Measurements from ENCODE around the gene RBM48. TPM values are rescaled to one million over a fixed set of nuclear protein-coding genes. Genes with fewer than 3 reads are reported as not detected.

The RBM48 gene
- total and polyA plus RNA-seq, 11 donors = 6.5 to 13.7 (median 10.6) TPM

GRCh38 chr7:92546856-92547497 is 18.4 kb downstream of the RBM48 start:
- Histone ChIP-seq H3K4me3 (no peak overlapping the region), H3K27ac (peak overlapping the region in 4 of 12 donors; percentile 13 to 71 (median 25)), H3K9me3 (no peaks in the 10 kb centered on the region), H3K27me3 (no peaks in the 10 kb centered on the region), H3K36me3 (no peaks in the 10 kb centered on the region), H3K4me1 (peaks cover 0 to 18% (median 0%) of the 10 kb centered on the region in 12 donors)
- WGBS, 4 donors = 87 to 93% (median 88%) methylated on average over 12 to 17 of the region's 17 CpGs
- ATAC-seq = peak in 3 of 4 donors; percentile 22 to 50 (median 25)
- TF ChIP-seq POLR2A (IDR thresholded peaks at IDR 0.05) (no peak), CTCF (IDR thresholded peaks at IDR 0.05) (no peak)
- DNase-seq = no peak
- intact Hi-C loops (cut with DNase I) = no loop called here

- peak; percentile 83 to 95 (median 94) for ATAC-seq
- H3K27me3 ChIP-seq = no peaks in the 10 kb centered on the region
- H3K4me1 ChIP-seq = peaks cover 0 to 18% (median 0%) of the 10 kb centered on the region in 12 donors
- H3K36me3 ChIP-seq = no peaks in the 10 kb centered on the region
- DNase-seq = peak in 4 of 5 donors; percentile 32 to 80 (median 58)
- intact Hi-C loops (cut with DNase I) = no loop called here
- 56 to 83% (median 76%) methylated on average over 6 of the region's 6 CpGs for WGBS, 4 donors
- peak overlapping the region in 4 of 12 donors; percentile 13 to 71 (median 25) for H3K27ac ChIP-seq
- H3K4me3 ChIP-seq = no peak overlapping the region
- H3K9me3 ChIP-seq = no peaks in the 10 kb centered on the region
- TF ChIP-seq POLR2A (IDR thresholded peaks at IDR 0.05) (no peak), CTCF (IDR thresholded peaks at IDR 0.05) (no peak)
Observed at GRCh38 chr7:92547579-92547978, 19.0 kb downstream of the RBM48 start.

GRCh38 chr7:92550194-92550593 is 21.6 kb downstream of the RBM48 start:
- DNase-seq (peak in 1 of 5 donors; percentile 45), ATAC-seq (peak in 3 of 4 donors; percentile 62 to 76 (median 66))
- no peaks in the 10 kb centered on the region for H3K9me3 ChIP-seq
- peak overlapping the region in 3 of 12 donors; percentile 9 to 18 (median 13) for H3K27ac ChIP-seq
- TF ChIP-seq POLR2A (IDR thresholded peaks at IDR 0.05) (no peak), CTCF (IDR thresholded peaks at IDR 0.05) (no peak)
- intact Hi-C loops (cut with DNase I) = no loop called here
- H3K4me1 ChIP-seq = peaks cover 0 to 18% (median 0%) of the 10 kb centered on the region in 12 donors
- no peaks in the 10 kb centered on the region for H3K27me3 ChIP-seq
- no peak overlapping the region for H3K4me3 ChIP-seq
- WGBS, 4 donors = 20 to 24% (median 22%) methylated on average over 4 of the region's 4 CpGs
- no peaks in the 10 kb centered on the region for H3K36me3 ChIP-seq

- ATAC-seq (peak in 2 of 4 donors; percentile 18 to 28), DNase-seq (no peak)
- Histone ChIP-seq H3K4me3 (no peak overlapping the region), H3K36me3 (peaks cover 0 to 33% (median 16%) of the 10 kb centered on the region in 9 donors), H3K27ac (no peak overlapping the region), H3K9me3 (no peaks in the 10 kb centered on the region), H3K4me1 (peaks cover 0 to 5% (median 0%) of the 10 kb centered on the region in 12 donors), H3K27me3 (no peaks in the 10 kb centered on the region)
- 94 to 99% (median 96%) methylated on average over 2 of the region's 2 CpGs for WGBS, 4 donors
- TF ChIP-seq POLR2A (IDR thresholded peaks at IDR 0.05) (no peak), CTCF (IDR thresholded peaks at IDR 0.05) (no peak)
- intact Hi-C loops (cut with DNase I) = no loop called here
Observed at GRCh38 chr7:92557249-92557648, 28.7 kb downstream of the RBM48 start.
